Raji (cell line): ENCODE measurements around the gene SRRM2.

Experiments used
- POLR2A ChIP-seq: IDR thresholded peaks from 2 replicates; pipeline ENCODE4 v1.6.1; 2011; ENCODE audit warnings: low read depth, low read length, control low read depth; ENCODE audit not compliant: insufficient read depth

The SRRM2 gene

GRCh38 chr16:2819939-2820835 is 67.7 kb downstream of the SRRM2 start:
- no peak for TF ChIP-seq POLR2A
